Chondrocyte (in vitro differentiated cells): ENCODE measurements around the gene PRKD1. TPM values are rescaled to one million over a fixed set of nuclear protein-coding genes. Genes with fewer than 3 reads are reported as not detected.

ENCODE experiments used
- DNase-seq: peaks from one replicate; pipeline ENCODE4 v3.0.0; 2021; ENCODE audit warnings: mixed read lengths, low spot score
- H3K27ac Mint-ChIP-seq: one replicate; pipeline ENCODE4 v1.8.0; 2021; ENCODE audit warnings: mild to moderate bottlenecking, moderate library complexity, mixed read lengths; ENCODE audit not compliant: unreplicated experiment
- H3K27me3 Mint-ChIP-seq: 2 replicates; pipeline ENCODE4 v1.8.0; 2021; ENCODE audit warnings: low read depth, mixed read lengths
- H3K36me3 Mint-ChIP-seq: 2 replicates; pipeline ENCODE4 v1.8.0; 2021; ENCODE audit warnings: low read depth, mixed read lengths
- H3K4me1 Mint-ChIP-seq: 2 replicates; pipeline ENCODE4 v1.8.0; 2021; ENCODE audit warnings: low read depth, mild to moderate bottlenecking, mixed read lengths
- H3K4me3 Mint-ChIP-seq: one replicate; pipeline ENCODE4 v1.8.0; 2021; ENCODE audit warnings: mild to moderate bottlenecking, moderate library complexity, mixed read lengths; ENCODE audit not compliant: unreplicated experiment
- H3K9me3 Mint-ChIP-seq: 2 replicates; pipeline ENCODE4 v1.8.0; 2021; ENCODE audit warnings: low read depth, mixed read lengths
- total RNA-seq: library from RNA; stranded (reverse); gene quantifications from 3 replicates; pipeline ENCODE4 v1.2.1, GENCODE V29; 2021
- TF ChIP-seq, protein P1 (sequence below): fragments of 200-600 bp; sonication (generic); IDR thresholded peaks from 2 replicates; pipeline ENCODE4 v1.5.0; 2021; ENCODE audit warnings: antibody characterized with exemption, mild to moderate bottlenecking, moderate library complexity

The PRKD1 gene
- total RNA-seq, 1 donor from 2014 or later: 11.1 TPM

DNA sequence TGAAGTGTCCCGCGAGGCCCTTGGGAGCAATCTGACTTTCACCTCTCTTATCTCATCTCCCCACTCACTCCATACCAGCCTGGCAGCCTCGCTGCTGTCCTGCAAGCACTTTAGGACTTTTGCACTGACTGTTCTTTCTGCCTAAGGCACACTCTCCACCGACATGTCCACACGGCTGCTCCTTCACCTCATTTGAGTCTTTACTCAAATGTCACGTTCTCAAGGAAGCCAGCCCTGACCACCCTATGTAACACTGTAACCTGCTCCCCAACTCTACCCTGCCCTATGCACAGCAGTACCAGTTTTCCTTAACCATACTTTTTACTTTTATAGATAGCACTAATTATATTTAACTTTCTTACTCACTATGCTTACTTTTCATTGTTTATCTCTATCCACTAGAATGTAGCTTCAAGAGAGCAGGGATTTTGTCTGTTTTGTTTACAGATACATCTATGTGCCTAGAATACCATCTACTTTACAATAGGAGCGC, 32.0 kb downstream of the PRKD1 start:
- DNase-seq: no peak
- Mint-ChIP-seq H3K9me3 (no peaks in the 10 kb centered on the region), H3K36me3 (no peaks in the 10 kb centered on the region), H3K4me3 (no peak overlapping the region), H3K27me3 (no peaks in the 10 kb centered on the region), H3K4me1 (peaks cover 8% of the 10 kb centered on the region), H3K27ac (no peak overlapping the region)
- TF ChIP-seq, protein P1, sequence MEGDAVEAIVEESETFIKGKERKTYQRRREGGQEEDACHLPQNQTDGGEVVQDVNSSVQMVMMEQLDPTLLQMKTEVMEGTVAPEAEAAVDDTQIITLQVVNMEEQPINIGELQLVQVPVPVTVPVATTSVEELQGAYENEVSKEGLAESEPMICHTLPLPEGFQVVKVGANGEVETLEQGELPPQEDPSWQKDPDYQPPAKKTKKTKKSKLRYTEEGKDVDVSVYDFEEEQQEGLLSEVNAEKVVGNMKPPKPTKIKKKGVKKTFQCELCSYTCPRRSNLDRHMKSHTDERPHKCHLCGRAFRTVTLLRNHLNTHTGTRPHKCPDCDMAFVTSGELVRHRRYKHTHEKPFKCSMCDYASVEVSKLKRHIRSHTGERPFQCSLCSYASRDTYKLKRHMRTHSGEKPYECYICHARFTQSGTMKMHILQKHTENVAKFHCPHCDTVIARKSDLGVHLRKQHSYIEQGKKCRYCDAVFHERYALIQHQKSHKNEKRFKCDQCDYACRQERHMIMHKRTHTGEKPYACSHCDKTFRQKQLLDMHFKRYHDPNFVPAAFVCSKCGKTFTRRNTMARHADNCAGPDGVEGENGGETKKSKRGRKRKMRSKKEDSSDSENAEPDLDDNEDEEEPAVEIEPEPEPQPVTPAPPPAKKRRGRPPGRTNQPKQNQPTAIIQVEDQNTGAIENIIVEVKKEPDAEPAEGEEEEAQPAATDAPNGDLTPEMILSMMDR: no peak

- DNase-seq: no peak
- TF ChIP-seq, protein P1: no peak
- no peaks in the 10 kb centered on the region for H3K36me3 Mint-ChIP-seq
- no peaks in the 10 kb centered on the region for H3K9me3 Mint-ChIP-seq
- H3K27ac Mint-ChIP-seq: no peak overlapping the region
- H3K27me3 Mint-ChIP-seq: no peaks in the 10 kb centered on the region
- H3K4me1 Mint-ChIP-seq: no peaks in the 10 kb centered on the region
- H3K4me3 Mint-ChIP-seq: no peak overlapping the region
Observed at GRCh38 chr14:29893989-29894388, 33.7 kb downstream of the PRKD1 start.

DNA sequence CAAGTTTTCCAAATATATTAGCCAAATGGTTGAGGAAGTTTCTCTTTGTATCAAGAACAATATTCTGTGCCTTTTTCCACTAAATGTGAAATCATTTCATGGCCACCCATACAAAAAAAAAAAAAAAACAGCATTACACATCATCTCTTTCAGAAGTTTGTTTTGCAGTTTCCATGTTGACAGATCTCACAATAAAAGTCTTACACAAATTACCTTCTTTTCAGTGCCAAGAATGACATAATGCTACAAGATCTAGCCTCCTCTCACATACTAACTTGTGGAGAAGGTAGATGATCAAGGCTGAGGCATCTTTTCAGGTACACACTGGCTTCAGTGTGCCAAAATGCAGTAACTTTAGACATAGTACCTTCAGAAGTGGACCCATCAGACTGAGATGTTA, 35.3 kb downstream of the PRKD1 start:
- Mint-ChIP-seq H3K9me3 (no peaks in the 10 kb centered on the region), H3K27ac (no peak overlapping the region), H3K4me1 (no peaks in the 10 kb centered on the region), H3K27me3 (no peaks in the 10 kb centered on the region), H3K36me3 (no peaks in the 10 kb centered on the region), H3K4me3 (no peak overlapping the region)
- DNase-seq: no peak
- TF ChIP-seq, protein P1: no peak

- Mint-ChIP-seq H3K27ac (no peak overlapping the region), H3K36me3 (no peaks in the 10 kb centered on the region), H3K4me1 (peaks cover 6% of the 10 kb centered on the region), H3K9me3 (peaks cover 3% of the 10 kb centered on the region), H3K27me3 (no peaks in the 10 kb centered on the region), H3K4me3 (no peak overlapping the region)
- no peak for DNase-seq
- TF ChIP-seq, protein P1: no peak
Observed at GRCh38 chr14:29885988-29886387, 41.7 kb downstream of the PRKD1 start.

DNA sequence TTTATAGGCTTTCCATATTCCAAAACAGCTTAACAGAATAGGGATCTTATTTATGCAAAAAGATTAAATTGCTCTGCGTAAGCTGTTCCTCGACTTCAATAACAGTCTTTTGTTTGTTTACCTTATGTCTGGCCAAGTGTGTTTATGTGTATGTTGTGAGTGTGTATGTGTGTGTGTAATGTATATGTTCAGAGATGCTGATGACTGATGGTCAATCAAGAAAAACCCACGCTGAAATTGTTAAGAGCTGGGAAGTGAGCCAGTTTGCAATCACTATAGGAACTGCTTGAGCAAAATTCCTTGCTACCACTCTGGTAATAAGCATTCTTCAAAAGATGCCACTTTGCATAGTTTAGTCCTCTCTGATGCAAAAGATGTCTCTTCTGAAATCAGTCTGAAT, 59.6 kb downstream of the PRKD1 start:
- Mint-ChIP-seq H3K36me3 (no peaks in the 10 kb centered on the region), H3K4me3 (no peak overlapping the region), H3K27ac (no peak overlapping the region), H3K9me3 (no peaks in the 10 kb centered on the region), H3K27me3 (no peaks in the 10 kb centered on the region), H3K4me1 (no peaks in the 10 kb centered on the region)
- TF ChIP-seq, protein P1: no peak
- no peak for DNase-seq
